ENCODE data around the gene PALLD. TPM values are rescaled to one million over a fixed set of nuclear protein-coding genes. Genes with fewer than 3 reads are reported as not detected.

PALLD gene
- total and polyA plus RNA-seq, 2 experiments from 2014 or later = 157 to 178 TPM

GRCh38 chr4:168757500-168757899, 260.6 kb downstream of the PALLD start:
- H3K4me3 ChIP-seq = no peak overlapping the region
- no peak for DNase-seq (ENCODE audit: low read depth in 1 of 2, low spot score in 1 of 2)
- TF ChIP-seq CTCF (IDR thresholded peaks at IDR 0.05; ENCODE audit: low read depth, low read length) = no peak
- peaks cover 10% of the 10 kb centered on the region for H3K36me3 ChIP-seq
- no peak overlapping the region for H3K27ac ChIP-seq
- no peaks in the 10 kb centered on the region for H3K9me3 ChIP-seq (ENCODE audit: low read depth)
- no peaks in the 10 kb centered on the region for H3K27me3 ChIP-seq
- no peaks in the 10 kb centered on the region for H3K4me1 ChIP-seq (ENCODE audit: low read depth)

GRCh38 chr4:168758351-168758876, 261.6 kb downstream of the PALLD start:
- Histone ChIP-seq H3K4me3 (no peak overlapping the region), H3K27ac (no peak overlapping the region), H3K9me3 (ENCODE audit: low read depth) (no peaks in the 10 kb centered on the region), H3K36me3 (peaks cover 13% of the 10 kb centered on the region), H3K4me1 (ENCODE audit: low read depth) (no peaks in the 10 kb centered on the region), H3K27me3 (no peaks in the 10 kb centered on the region)
- TF ChIP-seq CTCF (IDR thresholded peaks at IDR 0.05; ENCODE audit: low read depth, low read length) = no peak
- no peak for DNase-seq (ENCODE audit: low read depth in 1 of 2, low spot score in 1 of 2)

GRCh38 chr4:168759321-168759720, 262.5 kb downstream of the PALLD start:
- Histone ChIP-seq H3K9me3 (ENCODE audit: low read depth) (no peaks in the 10 kb centered on the region), H3K27ac (no peak overlapping the region), H3K4me3 (no peak overlapping the region), H3K36me3 (peaks cover 11% of the 10 kb centered on the region), H3K27me3 (no peaks in the 10 kb centered on the region), H3K4me1 (ENCODE audit: low read depth) (no peaks in the 10 kb centered on the region)
- TF ChIP-seq CTCF (IDR thresholded peaks at IDR 0.05; ENCODE audit: low read depth, low read length) = no peak
- DNase-seq (ENCODE audit: low read depth in 1 of 2, low spot score in 1 of 2) = no peak

- TF ChIP-seq CTCF (IDR thresholded peaks at IDR 0.05; ENCODE audit: low read depth, low read length) = no peak
- no peaks in the 10 kb centered on the region for H3K27me3 ChIP-seq
These were observed 263.2 kb downstream of the PALLD start for GRCh38 chr4:168759959-168760527.

GRCh38 chr4:168761066-168761465, 264.2 kb downstream of the PALLD start:
- Histone ChIP-seq H3K4me3 (no peak overlapping the region), H3K27me3 (no peaks in the 10 kb centered on the region), H3K36me3 (peaks cover 9% of the 10 kb centered on the region), H3K27ac (no peak overlapping the region), H3K4me1 (ENCODE audit: low read depth) (no peaks in the 10 kb centered on the region), H3K9me3 (ENCODE audit: low read depth) (no peaks in the 10 kb centered on the region)
- DNase-seq (ENCODE audit: low read depth in 1 of 2, low spot score in 1 of 2) = no peak
- no peak for TF ChIP-seq CTCF (IDR thresholded peaks at IDR 0.05; ENCODE audit: low read depth, low read length)

More at GRCh38 chr4:168759959-168760527, 263.2 kb downstream of the PALLD start:
- Histone ChIP-seq H3K4me1 (ENCODE audit: low read depth) (no peaks in the 10 kb centered on the region), H3K4me3 (no peak overlapping the region), H3K36me3 (peaks cover 9% of the 10 kb centered on the region), H3K9me3 (ENCODE audit: low read depth) (no peaks in the 10 kb centered on the region), H3K27ac (no peak overlapping the region)
- DNase-seq (ENCODE audit: low read depth in 1 of 2, low spot score in 1 of 2) = no peak

All from cardiac muscle cell (in vitro differentiated cells and primary cell).